Measurements from ENCODE around the gene LRRC14B. TPM values are rescaled to one million over a fixed set of nuclear protein-coding genes. Genes with fewer than 3 reads are reported as not detected.
A peak's percentile ranks its signal among the peaks of the same experiment; 100 is the strongest.
"Not testable (repeated sequence)": the region's sequence is repeated elsewhere in the genome, so short reads cannot be mapped to it uniquely, and the experiment has no call there.

The LRRC14B gene
- total RNA-seq, 4 donors from 2014 or later: not detected

GRCh38 chr5:194603-195209 is 3.4 kb downstream of the LRRC14B start:
- TF ChIP-seq CTCF (IDR thresholded peaks at IDR 0.05) (no peak), POLR2A (IDR thresholded peaks at IDR 0.05) (no peak), POLR2AphosphoS5 (IDR thresholded peaks at IDR 0.05) (no peak), EP300 (IDR thresholded peaks at IDR 0.05) (no peak)
- WGBS: 93% methylated on average over 30 of the region's 36 CpGs
- peak in 1 of 2 donors; percentile 76 for DNase-seq (ENCODE audit: low spot score in 2 of 2)
- Histone ChIP-seq H3K27me3 (peaks cover 23% of the 10 kb centered on the region), H3K4me3 (no peak overlapping the region), H3K9me3 (no peaks in the 10 kb centered on the region), H3K27ac (no peak overlapping the region), H3K4me1 (peaks cover 16% of the 10 kb centered on the region), H3K36me3 (no peaks in the 10 kb centered on the region)

GRCh38 chr5:195401-196160 is 4.3 kb downstream of the LRRC14B start:
- peaks cover 23% of the 10 kb centered on the region for H3K27me3 ChIP-seq
- 83% methylated on average over 25 of the region's 33 CpGs for WGBS
- no peak for TF ChIP-seq POLR2AphosphoS5 (IDR thresholded peaks at IDR 0.05)
- TF ChIP-seq POLR2A (IDR thresholded peaks at IDR 0.05): no peak
- no peak for TF ChIP-seq CTCF (IDR thresholded peaks at IDR 0.05)
- TF ChIP-seq EP300 (IDR thresholded peaks at IDR 0.05): no peak
- H3K9me3 ChIP-seq: no peaks in the 10 kb centered on the region
- H3K4me3 ChIP-seq: no peak overlapping the region
- no peaks in the 10 kb centered on the region for H3K36me3 ChIP-seq
- H3K4me1 ChIP-seq: peaks cover 16% of the 10 kb centered on the region
- peak in 1 of 2 donors; percentile 74 for DNase-seq (ENCODE audit: low spot score in 2 of 2)
- no peak overlapping the region for H3K27ac ChIP-seq

DNA sequence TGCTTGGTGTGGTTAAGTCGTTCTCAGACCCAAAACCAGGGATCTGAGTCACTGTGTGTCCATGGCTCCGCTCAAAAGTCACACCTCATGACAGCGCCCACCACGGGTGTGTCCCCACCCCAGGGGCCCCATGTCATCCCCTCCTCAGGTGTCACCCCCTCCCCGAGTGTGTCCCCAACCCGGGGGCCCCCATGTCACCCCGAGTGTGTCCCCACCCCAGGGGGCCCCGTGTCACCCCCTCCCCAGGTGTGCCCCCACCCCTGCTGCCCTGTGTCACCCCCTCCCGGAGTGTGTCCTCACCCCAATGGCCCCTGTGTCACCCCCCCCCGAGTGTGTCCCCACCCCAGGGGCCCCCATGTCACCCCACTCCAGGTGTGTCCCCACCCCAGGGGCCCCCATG is 5.1 kb downstream of the LRRC14B start:
- Histone ChIP-seq H3K27me3 (peaks cover 15% of the 10 kb centered on the region), H3K4me1 (peaks cover 9% of the 10 kb centered on the region), H3K36me3 (no peaks in the 10 kb centered on the region), H3K9me3 (no peaks in the 10 kb centered on the region), H3K27ac (no peak overlapping the region), H3K4me3 (no peak overlapping the region)
- 72% methylated on average over 4 of the region's 10 CpGs for WGBS
- TF ChIP-seq POLR2AphosphoS5 (IDR thresholded peaks at IDR 0.05) (no peak), CTCF (IDR thresholded peaks at IDR 0.05) (no peak), POLR2A (IDR thresholded peaks at IDR 0.05) (no peak), EP300 (IDR thresholded peaks at IDR 0.05) (no peak)
- DNase-seq (ENCODE audit: low spot score in 2 of 2): peak in 1 of 2 donors; percentile 66

DNA sequence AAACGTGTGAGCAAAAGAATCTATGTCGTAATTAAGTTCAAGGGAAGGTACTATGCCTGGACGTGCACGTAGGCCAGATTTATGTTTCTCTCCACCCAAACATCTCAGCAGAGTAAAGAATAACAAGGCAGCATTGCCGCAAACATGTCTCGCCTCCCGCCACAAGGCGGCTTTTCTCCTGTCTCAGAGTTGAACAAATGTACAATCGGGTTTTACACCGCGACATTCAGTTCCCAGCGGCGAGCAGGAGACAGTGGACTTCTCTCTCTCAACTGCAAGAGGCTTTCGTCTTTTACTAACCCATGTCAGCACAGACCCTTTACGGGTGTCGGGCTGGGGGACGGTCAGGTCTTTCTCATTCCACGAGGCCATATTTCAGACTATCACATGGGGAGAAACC is 5.7 kb downstream of the LRRC14B start:
- H3K9me3 ChIP-seq, H3K27ac ChIP-seq, H3K4me3 ChIP-seq, H3K27me3 ChIP-seq, H3K4me1 ChIP-seq, H3K36me3 ChIP-seq: not testable (repeated sequence)
- WGBS: 40% methylated on average over 18 of the region's 18 CpGs
- DNase-seq (ENCODE audit: low spot score in 2 of 2): peak in 1 of 2 donors; percentile 49

- H3K36me3 ChIP-seq: peaks cover 2% of the 10 kb centered on the region
- peaks cover 4% of the 10 kb centered on the region for H3K4me1 ChIP-seq
- no peak overlapping the region for H3K27ac ChIP-seq
- DNase-seq (ENCODE audit: low spot score in 2 of 2): peak in 1 of 2 donors; percentile 60
- TF ChIP-seq POLR2AphosphoS5 (IDR thresholded peaks at IDR 0.05): no peak
- no peaks in the 10 kb centered on the region for H3K9me3 ChIP-seq
- no peak overlapping the region for H3K4me3 ChIP-seq
- WGBS: 89% methylated on average over 10 of the region's 12 CpGs
- no peaks in the 10 kb centered on the region for H3K27me3 ChIP-seq
Observed at GRCh38 chr5:197892-198489, 6.7 kb downstream of the LRRC14B start.

DNA sequence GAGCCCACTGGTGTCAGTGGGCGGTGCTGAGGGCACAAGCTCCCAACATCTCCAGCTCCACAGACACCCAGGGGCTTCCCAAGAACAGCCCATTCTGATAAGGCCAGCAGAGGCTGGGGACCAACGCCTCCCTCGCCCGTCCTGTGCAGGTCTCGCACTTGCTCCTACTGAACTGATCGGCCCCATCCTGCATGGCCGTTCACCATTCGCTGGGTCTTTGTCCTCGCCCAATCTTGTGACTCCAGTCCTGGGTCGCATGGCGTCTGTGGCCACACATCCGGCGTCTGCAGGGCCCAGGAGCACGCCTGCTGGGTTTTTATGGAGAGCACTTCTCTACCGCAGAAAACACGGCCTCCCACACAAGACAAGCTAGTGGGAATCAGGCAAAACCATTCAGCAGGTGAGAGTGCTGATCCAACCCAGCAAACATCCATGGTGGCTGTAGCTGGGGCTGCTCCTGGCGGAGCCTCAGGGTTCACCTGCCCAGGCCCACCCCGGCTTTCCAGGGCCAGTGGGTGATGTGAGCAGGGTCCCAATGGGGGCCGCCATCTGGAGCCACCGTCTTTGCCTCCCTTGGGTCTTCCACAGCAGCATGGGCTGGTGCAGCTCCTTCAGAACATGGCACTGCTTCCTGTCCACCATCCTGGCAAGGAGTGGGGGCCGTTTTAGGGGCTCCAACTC is 7.4 kb downstream of the LRRC14B start:
- DNase-seq (ENCODE audit: low spot score in 2 of 2): peak in 1 of 2 donors; percentile 78
- H3K27ac ChIP-seq: no peak overlapping the region
- H3K36me3 ChIP-seq: peaks cover 8% of the 10 kb centered on the region
- TF ChIP-seq POLR2A (IDR thresholded peaks at IDR 0.05) (no peak), CTCF (IDR thresholded peaks at IDR 0.05) (no peak), POLR2AphosphoS5 (IDR thresholded peaks at IDR 0.05) (no peak), EP300 (IDR thresholded peaks at IDR 0.05) (no peak)
- peaks cover 4% of the 10 kb centered on the region for H3K4me1 ChIP-seq
- WGBS: 97% methylated on average over 19 of the region's 21 CpGs
- no peaks in the 10 kb centered on the region for H3K27me3 ChIP-seq
- no peaks in the 10 kb centered on the region for H3K9me3 ChIP-seq
- H3K4me3 ChIP-seq: no peak overlapping the region

Data from suprapubic skin (tissue), 4 donors.